Activated T-helper 1 cell treated with Interleukin-2 at 50 U/mL for 16 hours (primary cell): ENCODE measurements around the gene CBX4.

Source experiments
- DNase-seq: peaks from one replicate; pipeline ENCODE4 v3.0.0-alpha.2; 2020; ENCODE audit warnings: low read depth

Gene CBX4

DNA sequence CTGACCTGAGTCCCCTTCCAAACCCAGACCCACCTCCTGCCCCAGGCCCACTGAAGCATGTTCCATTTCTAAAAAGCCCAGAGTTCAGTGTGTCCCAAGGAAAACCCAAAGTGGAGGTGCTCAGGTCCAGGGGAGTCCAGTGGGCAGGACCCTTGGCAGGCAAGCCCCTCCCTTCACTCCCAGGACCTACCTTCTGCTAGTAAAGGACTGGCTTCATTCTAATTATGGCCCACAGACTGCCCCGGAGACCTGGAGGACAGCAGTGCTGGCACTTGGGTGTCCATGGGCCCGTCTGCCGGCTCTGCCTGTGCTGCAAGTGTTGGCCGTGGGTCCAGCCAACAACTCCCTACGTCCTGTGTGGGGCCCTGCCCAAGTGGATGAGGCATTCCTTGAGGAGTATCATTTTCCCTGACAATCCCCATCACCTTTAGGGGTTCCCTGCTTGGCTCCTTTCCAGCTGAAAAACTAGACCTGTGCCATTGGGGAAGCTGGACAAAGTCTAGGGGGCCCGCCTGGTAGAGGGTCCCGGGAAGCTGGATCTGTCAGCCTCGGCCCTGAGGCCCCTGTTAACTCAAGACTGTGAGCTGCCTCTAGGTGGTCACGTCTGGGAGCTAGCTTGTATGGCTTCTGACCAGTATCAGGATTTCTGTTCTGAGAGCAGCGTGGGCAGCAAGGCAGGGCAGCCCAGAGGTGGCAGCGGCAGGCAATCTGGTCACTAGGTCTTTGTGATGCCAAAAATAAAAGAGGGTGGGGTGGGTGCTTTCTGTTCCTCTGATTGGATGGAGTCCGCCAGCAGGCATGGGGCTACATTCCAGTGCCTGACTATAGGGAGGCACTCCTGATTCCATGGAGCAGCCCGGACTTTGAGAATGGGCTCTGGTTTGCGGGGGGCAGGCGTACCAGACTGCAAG lies 53.1 kb downstream of the CBX4 start:
- no peak for DNase-seq

DNA sequence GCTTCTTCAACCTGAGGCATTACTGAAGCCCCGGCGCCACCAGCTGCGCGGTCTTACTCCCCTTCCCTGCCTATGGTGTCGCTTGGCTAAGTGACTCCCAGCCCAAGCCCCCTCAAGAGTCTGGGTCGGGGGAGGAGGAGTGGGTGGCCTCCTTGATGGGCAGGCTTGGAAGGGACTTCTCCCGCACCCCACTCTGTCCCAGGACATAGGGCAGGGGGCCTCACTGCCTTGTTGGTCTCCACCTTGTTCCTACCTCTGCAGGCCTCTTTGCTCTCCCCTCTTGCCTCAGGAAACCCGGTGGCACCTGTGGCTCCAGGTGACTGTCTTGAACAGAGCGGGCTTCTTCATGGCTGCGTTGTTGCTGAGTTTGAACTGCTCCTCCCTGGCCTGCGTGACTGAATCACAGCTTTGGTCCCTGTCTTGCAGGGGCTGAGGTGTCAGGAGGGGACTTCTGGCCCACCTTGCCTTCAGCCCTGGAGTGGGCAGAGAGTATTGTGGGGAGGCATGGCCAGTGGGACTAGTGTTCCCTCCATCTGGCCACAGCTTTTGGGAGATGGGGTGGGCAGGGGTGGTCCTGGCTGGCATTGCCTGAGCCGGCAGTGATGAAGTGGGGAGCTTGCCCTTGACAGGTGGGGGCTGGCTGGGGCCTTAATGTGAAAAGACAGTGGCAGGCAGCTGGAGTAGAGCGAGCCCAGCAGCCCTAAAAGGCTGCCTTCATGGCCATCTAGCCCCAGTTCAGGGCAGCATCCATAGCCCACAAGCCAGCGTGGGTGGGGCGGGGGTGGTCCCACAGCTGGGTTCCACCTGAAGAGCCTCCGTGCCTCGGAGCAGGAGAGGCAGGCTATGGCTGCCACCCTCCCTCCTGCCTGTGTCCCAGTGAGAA lies 54.0 kb downstream of the CBX4 start:
- DNase-seq = no peak

GRCh38 chr17:79784353-79785016 lies 54.8 kb downstream of the CBX4 start:
- DNase-seq = no peak

GRCh38 chr17:79783891-79784290 lies 55.3 kb downstream of the CBX4 start:
- DNase-seq = no peak
